HG03103 (cell line): ENCODE data around the gene SLC7A6OS.

Experiments
- ATAC-seq: cut with Tn5 transposase; IDR thresholded peaks from one replicate; pipeline ENCODE4 v1.9.1; 2021; ENCODE audit warnings: low read depth; ENCODE audit not compliant: unreplicated experiment

Gene SLC7A6OS

GRCh38 chr16:68283346-68283745, 27.4 kb downstream of the SLC7A6OS start:
- ATAC-seq, result no peak

- no peak for ATAC-seq
These were observed 28.7 kb downstream of the SLC7A6OS start for GRCh38 chr16:68282064-68282452.

GRCh38 chr16:68281368-68282063, 29.2 kb downstream of the SLC7A6OS start:
- ATAC-seq, result no peak

GRCh38 chr16:68279726-68280558, 30.8 kb downstream of the SLC7A6OS start:
- no peak for ATAC-seq

- ATAC-seq, result no peak
These were observed 34.5 kb downstream of the SLC7A6OS start for GRCh38 chr16:68276223-68276622.

GRCh38 chr16:68275611-68276191, 35.0 kb downstream of the SLC7A6OS start:
- no peak for ATAC-seq

- ATAC-seq, result no peak
These were observed 36.3 kb downstream of the SLC7A6OS start for GRCh38 chr16:68274441-68274840.

GRCh38 chr16:68273896-68274295, 36.9 kb downstream of the SLC7A6OS start:
- ATAC-seq, result no peak

GRCh38 chr16:68273459-68273858, 37.3 kb downstream of the SLC7A6OS start:
- no peak for ATAC-seq

- ATAC-seq, result no peak
These were observed 38.1 kb downstream of the SLC7A6OS start for GRCh38 chr16:68272507-68273209.

- ATAC-seq, result no peak
These were observed 40.4 kb downstream of the SLC7A6OS start for GRCh38 chr16:68270353-68270752.

- ATAC-seq, result no peak
These were observed 41.0 kb downstream of the SLC7A6OS start for GRCh38 chr16:68269793-68270192.

- no peak for ATAC-seq
These were observed 42.9 kb downstream of the SLC7A6OS start for GRCh38 chr16:68267612-68268405.

GRCh38 chr16:68265078-68265920, 45.4 kb downstream of the SLC7A6OS start:
- no peak for ATAC-seq

- ATAC-seq, result peak; percentile 55
These were observed 46.3 kb downstream of the SLC7A6OS start, which contains the start of gene SLC7A6 for GRCh38 chr16:68264128-68265077. Gene SLC7A6, plus strand, starts transcription at chr16:68264526. Its CDS starts 10,201 bp downstream, at chr16:68274727.

- no peak for ATAC-seq
These were observed 47.1 kb downstream of the SLC7A6OS start for GRCh38 chr16:68263559-68264127.

GRCh38 chr16:68259007-68259825, 51.5 kb downstream of the SLC7A6OS start:
- ATAC-seq, result no peak
